ENCODE results near the gene SUPT4H1.

SUPT4H1 gene

GRCh38 chr17:58338841-58339754, 12.9 kb downstream of the SUPT4H1 start:
- no peak for DNase-seq

- no peak for DNase-seq
Measured at GRCh38 chr17:58338454-58338840, 13.6 kb downstream of the SUPT4H1 start.

- no peak for DNase-seq
Measured at GRCh38 chr17:58337600-58338453, 14.2 kb downstream of the SUPT4H1 start.

- DNase-seq: no peak
Measured at GRCh38 chr17:58337210-58337599, 14.8 kb downstream of the SUPT4H1 start.

- no peak for DNase-seq
Measured at GRCh38 chr17:58336456-58337209, 15.4 kb downstream of the SUPT4H1 start.

- no peak for DNase-seq
Measured at GRCh38 chr17:58335779-58336455, 16.1 kb downstream of the SUPT4H1 start.

GRCh38 chr17:58335061-58335731, 16.8 kb downstream of the SUPT4H1 start:
- no peak for DNase-seq

- no peak for DNase-seq
Measured at GRCh38 chr17:58334661-58335060, 17.3 kb downstream of the SUPT4H1 start.

GRCh38 chr17:58334256-58334655, 17.7 kb downstream of the SUPT4H1 start:
- no peak for DNase-seq

GRCh38 chr17:58333736-58334207, 18.2 kb downstream of the SUPT4H1 start:
- DNase-seq: no peak

GRCh38 chr17:58332778-58333735, 18.9 kb downstream of the SUPT4H1 start:
- DNase-seq: no peak

- DNase-seq: no peak
Measured at GRCh38 chr17:58331815-58332777, 19.9 kb downstream of the SUPT4H1 start.

GRCh38 chr17:58330997-58331814, 20.8 kb downstream of the SUPT4H1 start:
- no peak for DNase-seq

- no peak for DNase-seq
Measured at GRCh38 chr17:58330538-58330996, 21.4 kb downstream of the SUPT4H1 start.

- DNase-seq: no peak
Measured at GRCh38 chr17:58329810-58330537, 22.0 kb downstream of the SUPT4H1 start.

- no peak for DNase-seq
Measured at GRCh38 chr17:58329035-58329809, 22.8 kb downstream of the SUPT4H1 start.

All from NCI-H1930 (cell line).